Kidney epithelial cell (primary cell): ENCODE measurements around the gene ROR1. TPM values are rescaled to one million over a fixed set of nuclear protein-coding genes. Genes with fewer than 3 reads are reported as not detected.
A peak's percentile ranks its signal among the peaks of the same experiment; 100 is the strongest.

Experiments
- DNase-seq: peaks from one replicate; pipeline ENCODE4 v3.0.0-alpha.2; 2010; ENCODE audit warnings: low read depth
- H3K27me3 ChIP-seq: 2 replicates; pipeline ENCODE4 v1.6.0; 2011; ENCODE audit warnings: low read length; ENCODE audit not compliant: control insufficient read depth, insufficient read depth
- H3K36me3 ChIP-seq: 2 replicates; pipeline ENCODE4 v1.5.1; 2011; ENCODE audit warnings: low read length; ENCODE audit not compliant: control insufficient read depth, insufficient read depth
- H3K4me3 ChIP-seq: 2 replicates; pipeline ENCODE4 v1.5.1; 2011; ENCODE audit warnings: low read depth, mild to moderate bottlenecking, control low read depth, low read length
- CTCF ChIP-seq: IDR thresholded peaks from 2 replicates; pipeline ENCODE4 v1.5.1; 2011; ENCODE audit warnings: mild to moderate bottlenecking, moderate library complexity, low read length, control low read depth, inconsistent platforms; ENCODE audit not compliant: insufficient read depth, poor library complexity, severe bottlenecking
- total RNA-seq: library from RNA; depleted of rRNA; stranded (reverse); fragments of >200 nt; gene quantifications from 2 replicates; pipeline ENCODE4 v1.2.3, GENCODE V29; 2015

Gene ROR1
- total RNA-seq, 1 donor from 2014 or later, result 21.5 TPM

GRCh38 chr1:64127297-64127696 is 353.5 kb downstream of the ROR1 start:
- DNase-seq, result no peak
- no peaks in the 10 kb centered on the region for H3K36me3 ChIP-seq
- TF ChIP-seq CTCF, result no peak

GRCh38 chr1:64129701-64130100 is 355.9 kb downstream of the ROR1 start:
- H3K27me3 ChIP-seq, result no peaks in the 10 kb centered on the region
- no peak overlapping the region for H3K4me3 ChIP-seq
- H3K36me3 ChIP-seq, result no peaks in the 10 kb centered on the region
- DNase-seq, result no peak
- no peak for TF ChIP-seq CTCF

More at GRCh38 chr1:64127297-64127696, 353.5 kb downstream of the ROR1 start:
- Histone ChIP-seq H3K27me3 (no peaks in the 10 kb centered on the region), H3K4me3 (no peak overlapping the region)

GRCh38 chr1:64131155-64131554 is 357.3 kb downstream of the ROR1 start:
- TF ChIP-seq CTCF, result no peak
- Histone ChIP-seq H3K4me3 (no peak overlapping the region), H3K27me3 (no peaks in the 10 kb centered on the region), H3K36me3 (no peaks in the 10 kb centered on the region)
- no peak for DNase-seq

GRCh38 chr1:64133036-64133435 is 359.2 kb downstream of the ROR1 start:
- Histone ChIP-seq H3K36me3 (no peaks in the 10 kb centered on the region), H3K4me3 (no peak overlapping the region), H3K27me3 (no peaks in the 10 kb centered on the region)
- no peak for TF ChIP-seq CTCF
- DNase-seq, result peak; percentile 97

GRCh38 chr1:64135462-64136223 is 361.8 kb downstream of the ROR1 start:
- no peaks in the 10 kb centered on the region for H3K27me3 ChIP-seq
- no peak for TF ChIP-seq CTCF
- no peak overlapping the region for H3K4me3 ChIP-seq
- no peaks in the 10 kb centered on the region for H3K36me3 ChIP-seq
- no peak for DNase-seq

- no peak for TF ChIP-seq CTCF
- no peak overlapping the region for H3K4me3 ChIP-seq
- no peaks in the 10 kb centered on the region for H3K27me3 ChIP-seq
- no peak for DNase-seq
- H3K36me3 ChIP-seq, result no peaks in the 10 kb centered on the region
Measured at GRCh38 chr1:64136296-64136695, 362.5 kb downstream of the ROR1 start.
